Osteocyte (in vitro differentiated cells): Measurements from ENCODE around the gene CERS1. TPM values are rescaled to one million over a fixed set of nuclear protein-coding genes. Genes with fewer than 3 reads are reported as not detected.
A peak's percentile ranks its signal among the peaks of the same experiment; 100 is the strongest.

Source experiments
- DNase-seq: peaks from one replicate; pipeline ENCODE4 v3.0.0; 2021; ENCODE audit warnings: mixed read lengths; ENCODE audit not compliant: unreplicated experiment; ENCODE audit errors: extremely low spot score
- H3K27ac Mint-ChIP-seq: one replicate; pipeline ENCODE4 v1.8.0; 2021; ENCODE audit warnings: mild to moderate bottlenecking, mixed read lengths; ENCODE audit not compliant: unreplicated experiment
- H3K27me3 Mint-ChIP-seq: one replicate; pipeline ENCODE4 v1.8.0; 2021; ENCODE audit warnings: mixed read lengths; ENCODE audit not compliant: unreplicated experiment
- H3K36me3 Mint-ChIP-seq: one replicate; pipeline ENCODE4 v1.8.0; 2021; ENCODE audit warnings: mixed read lengths; ENCODE audit not compliant: unreplicated experiment
- H3K4me1 Mint-ChIP-seq: one replicate; pipeline ENCODE4 v1.8.0; 2021; ENCODE audit warnings: mixed read lengths; ENCODE audit not compliant: unreplicated experiment
- H3K4me3 Mint-ChIP-seq: one replicate; pipeline ENCODE4 v1.8.0; 2021; ENCODE audit warnings: mild to moderate bottlenecking, moderate library complexity, mixed read lengths; ENCODE audit not compliant: unreplicated experiment
- H3K9me3 Mint-ChIP-seq: one replicate; pipeline ENCODE4 v1.8.0; 2021; ENCODE audit warnings: mixed read lengths; ENCODE audit not compliant: unreplicated experiment
- total RNA-seq: library from RNA; stranded (reverse); gene quantifications from 2 replicates; pipeline ENCODE4 v1.2.1, GENCODE V29; 2021
- TF ChIP-seq, protein P1 (sequence below): fragments of 200-600 bp; sonication (generic); IDR thresholded peaks from 2 replicates; pipeline ENCODE4 v1.5.0; 2021; ENCODE audit warnings: antibody characterized with exemption, mild to moderate bottlenecking, moderate library complexity

CERS1 gene
- total RNA-seq, 1 donor from 2014 or later = 6.5 TPM

GRCh38 chr19:18940769-18941627 lies 45.0 kb upstream of the CERS1 start, which contains the start of gene HOMER3:
HOMER3 (minus strand) TSS chr19:18941217; CDS start chr19:18938982, 2,235 bp downstream.
- TF ChIP-seq, protein P1, sequence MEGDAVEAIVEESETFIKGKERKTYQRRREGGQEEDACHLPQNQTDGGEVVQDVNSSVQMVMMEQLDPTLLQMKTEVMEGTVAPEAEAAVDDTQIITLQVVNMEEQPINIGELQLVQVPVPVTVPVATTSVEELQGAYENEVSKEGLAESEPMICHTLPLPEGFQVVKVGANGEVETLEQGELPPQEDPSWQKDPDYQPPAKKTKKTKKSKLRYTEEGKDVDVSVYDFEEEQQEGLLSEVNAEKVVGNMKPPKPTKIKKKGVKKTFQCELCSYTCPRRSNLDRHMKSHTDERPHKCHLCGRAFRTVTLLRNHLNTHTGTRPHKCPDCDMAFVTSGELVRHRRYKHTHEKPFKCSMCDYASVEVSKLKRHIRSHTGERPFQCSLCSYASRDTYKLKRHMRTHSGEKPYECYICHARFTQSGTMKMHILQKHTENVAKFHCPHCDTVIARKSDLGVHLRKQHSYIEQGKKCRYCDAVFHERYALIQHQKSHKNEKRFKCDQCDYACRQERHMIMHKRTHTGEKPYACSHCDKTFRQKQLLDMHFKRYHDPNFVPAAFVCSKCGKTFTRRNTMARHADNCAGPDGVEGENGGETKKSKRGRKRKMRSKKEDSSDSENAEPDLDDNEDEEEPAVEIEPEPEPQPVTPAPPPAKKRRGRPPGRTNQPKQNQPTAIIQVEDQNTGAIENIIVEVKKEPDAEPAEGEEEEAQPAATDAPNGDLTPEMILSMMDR = peak; percentile 35
- Mint-ChIP-seq H3K4me1 (peaks cover 12% of the 10 kb centered on the region), H3K9me3 (no peaks in the 10 kb centered on the region), H3K27me3 (no peaks in the 10 kb centered on the region), H3K27ac (peak within 1 kb of the TSS; percentile 77), H3K4me3 (peak within 1 kb of the TSS; percentile 88), H3K36me3 (peaks cover 5% of the 10 kb centered on the region)
- DNase-seq = peak; percentile 93

GRCh38 chr19:18939922-18940768 lies 44.2 kb upstream of the CERS1 start:
- Mint-ChIP-seq H3K4me3 (peak overlapping the region; percentile 88), H3K36me3 (peaks cover 5% of the 10 kb centered on the region), H3K9me3 (no peaks in the 10 kb centered on the region), H3K27ac (peak overlapping the region; percentile 77), H3K4me1 (peaks cover 12% of the 10 kb centered on the region), H3K27me3 (no peaks in the 10 kb centered on the region)
- TF ChIP-seq, protein P1 = no peak
- DNase-seq = no peak

- no peak for DNase-seq
- H3K36me3 Mint-ChIP-seq = peaks cover 9% of the 10 kb centered on the region
- peaks cover 12% of the 10 kb centered on the region for H3K4me1 Mint-ChIP-seq
- H3K4me3 Mint-ChIP-seq = peak overlapping the region; percentile 88
- H3K9me3 Mint-ChIP-seq = no peaks in the 10 kb centered on the region
- TF ChIP-seq, protein P1 = no peak
- H3K27me3 Mint-ChIP-seq = no peaks in the 10 kb centered on the region
- H3K27ac Mint-ChIP-seq = no peak overlapping the region
Observed at GRCh38 chr19:18939163-18939562, 43.2 kb upstream of the CERS1 start.

- no peaks in the 10 kb centered on the region for H3K9me3 Mint-ChIP-seq
- H3K27me3 Mint-ChIP-seq = no peaks in the 10 kb centered on the region
- DNase-seq = no peak
- peaks cover 16% of the 10 kb centered on the region for H3K36me3 Mint-ChIP-seq
- H3K4me1 Mint-ChIP-seq = peaks cover 1% of the 10 kb centered on the region
- H3K4me3 Mint-ChIP-seq = no peak overlapping the region
- no peak overlapping the region for H3K27ac Mint-ChIP-seq
- TF ChIP-seq, protein P1 = no peak
Observed at GRCh38 chr19:18933297-18933696, 37.3 kb upstream of the CERS1 start.
